ENCODE data around the gene OR10G3. TPM values are rescaled to one million over a fixed set of nuclear protein-coding genes. Genes with fewer than 3 reads are reported as not detected.

Gene OR10G3
- total RNA-seq, 1 experiment from 2014 or later = not detected

GRCh38 chr14:21543521-21543960, 36.3 kb downstream of the OR10G3 start:
- Mint-ChIP-seq H3K36me3 (ENCODE audit: insufficient read depth in 1 of 3, low read depth in 3 of 3) (peaks cover 8 to 11% (median 10%) of the 10 kb centered on the region in 3 experiments), H3K27ac (peak overlapping the region; percentile 68 to 95 (median 91)), H3K4me3 (peak overlapping the region; percentile 21 to 56), H3K9me3 (peaks cover 9 to 16% of the 10 kb centered on the region in 2 experiments), H3K4me1 (peaks cover 38 to 45% of the 10 kb centered on the region in 2 experiments), H3K27me3 (ENCODE audit: low read depth) (no peaks in the 10 kb centered on the region; the same call in 1 of the 2 replicates)
- H2BK20ac ChIP-seq (ENCODE audit: low read depth, low read length, poor library complexity, severe bottlenecking) = no peak overlapping the region
- H3K9ac ChIP-seq (ENCODE audit: extremely low read depth, insufficient read length, low read length) = no peak overlapping the region
- no peak overlapping the region for H2AK5ac ChIP-seq (ENCODE audit: insufficient read length, low read length)
- no peak overlapping the region for H4K91ac ChIP-seq (ENCODE audit: insufficient read length, low read depth, low read length)
- H3K56ac ChIP-seq (ENCODE audit: insufficient read length, low read depth, low read length) = no peak overlapping the region
- H3T11ph ChIP-seq (ENCODE audit: low read length) = no peak overlapping the region
- no peak overlapping the region for H4K8ac ChIP-seq (replicated peaks; ENCODE audit: insufficient read length, low read depth, low read length)
- no peak overlapping the region for H3K23ac ChIP-seq (ENCODE audit: insufficient read length, low read depth, low read length)
- no peaks in the 10 kb centered on the region for H3K27me3 ChIP-seq (ENCODE audit: insufficient read depth, low read length)
- H3K4me1 ChIP-seq (ENCODE audit: insufficient read depth, low read length) = peaks cover 3% of the 10 kb centered on the region; the same call in 1 of the 2 replicates
- H3K18ac ChIP-seq (ENCODE audit: insufficient read length, low read depth, low read length) = no peak overlapping the region
- H3K79me1 ChIP-seq (ENCODE audit: insufficient read depth, low read depth, low read length, poor library complexity, severe bottlenecking) = no peaks in the 10 kb centered on the region
- H3K4me2 ChIP-seq (ENCODE audit: insufficient read depth, insufficient read length, low read length) = peak overlapping the region; percentile 26
- peak; percentile 62 for DNase-seq
- no peak overlapping the region for H2BK12ac ChIP-seq (ENCODE audit: insufficient read length, low read depth, low read length)
- H3K23me2 ChIP-seq (ENCODE audit: insufficient read length, low read depth, low read length, poor library complexity, severe bottlenecking) = peaks cover 4% of the 10 kb centered on the region
- no peaks in the 10 kb centered on the region for H3K9me3 ChIP-seq (ENCODE audit: control insufficient read depth, low read depth, low read length)
- H4K20me1 ChIP-seq (ENCODE audit: control insufficient read depth, insufficient read depth, insufficient read length) = no peaks in the 10 kb centered on the region
- H3K14ac ChIP-seq (ENCODE audit: insufficient read depth, low read length) = no peak overlapping the region
- no peak overlapping the region for H4K5ac ChIP-seq (ENCODE audit: insufficient read length, low read depth, low read length)
- TF ChIP-seq, protein P1, sequence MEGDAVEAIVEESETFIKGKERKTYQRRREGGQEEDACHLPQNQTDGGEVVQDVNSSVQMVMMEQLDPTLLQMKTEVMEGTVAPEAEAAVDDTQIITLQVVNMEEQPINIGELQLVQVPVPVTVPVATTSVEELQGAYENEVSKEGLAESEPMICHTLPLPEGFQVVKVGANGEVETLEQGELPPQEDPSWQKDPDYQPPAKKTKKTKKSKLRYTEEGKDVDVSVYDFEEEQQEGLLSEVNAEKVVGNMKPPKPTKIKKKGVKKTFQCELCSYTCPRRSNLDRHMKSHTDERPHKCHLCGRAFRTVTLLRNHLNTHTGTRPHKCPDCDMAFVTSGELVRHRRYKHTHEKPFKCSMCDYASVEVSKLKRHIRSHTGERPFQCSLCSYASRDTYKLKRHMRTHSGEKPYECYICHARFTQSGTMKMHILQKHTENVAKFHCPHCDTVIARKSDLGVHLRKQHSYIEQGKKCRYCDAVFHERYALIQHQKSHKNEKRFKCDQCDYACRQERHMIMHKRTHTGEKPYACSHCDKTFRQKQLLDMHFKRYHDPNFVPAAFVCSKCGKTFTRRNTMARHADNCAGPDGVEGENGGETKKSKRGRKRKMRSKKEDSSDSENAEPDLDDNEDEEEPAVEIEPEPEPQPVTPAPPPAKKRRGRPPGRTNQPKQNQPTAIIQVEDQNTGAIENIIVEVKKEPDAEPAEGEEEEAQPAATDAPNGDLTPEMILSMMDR (conservative IDR thresholded peaks at IDR 0.05) = no peak
- H2BK120ac ChIP-seq (ENCODE audit: low read depth, low read length, poor library complexity, severe bottlenecking) = no peak overlapping the region
- no CpG with 5 or more reads among the region's 7 CpGs for WGBS (ENCODE audit: extremely low coverage, insufficient read length, low lambda C conversion rate)
- H2AFZ ChIP-seq (ENCODE audit: low read length) = no peak overlapping the region
- H3K4ac ChIP-seq (ENCODE audit: low read depth, low read length) = no peak overlapping the region
- no peak overlapping the region for H2BK15ac ChIP-seq (ENCODE audit: low read depth, low read length)
- no peak overlapping the region for H2BK5ac ChIP-seq (ENCODE audit: insufficient read length, low read length)
- H3K79me2 ChIP-seq (ENCODE audit: insufficient read depth, low read length) = no peaks in the 10 kb centered on the region
- H3K27ac ChIP-seq (ENCODE audit: insufficient read length, low read depth, low read length) = peak overlapping the region; percentile 46

Measured in H9 (cell line).